GM23338 (cell line): Measurements from ENCODE around the gene COMMD4. TPM values are rescaled to one million over a fixed set of nuclear protein-coding genes. Genes with fewer than 3 reads are reported as not detected.

Experiments
- ATAC-seq: fragments of 200-7000 bp; cut with Tn5 transposase; 3 replicates; pipeline ENCODE4 v1.9.1; 2020
- DNase-seq: peaks from one replicate; pipeline ENCODE4 v3.0.0-alpha.2; 2015; ENCODE audit warnings: low spot score
- H2AFZ ChIP-seq: fragments of 200-600 bp; sonication (generic); 2 replicates; pipeline ENCODE4 v1.8.0; 2016; ENCODE audit warnings: antibody characterized with exemption, mild to moderate bottlenecking, moderate library complexity
- H3F3A ChIP-seq: fragments of 200-600 bp; sonication (generic); replicated peaks from 2 replicates; pipeline ENCODE4 v1.8.0; 2017; ENCODE audit warnings: antibody characterized with exemption, mixed run types, low read depth
- H3K27ac ChIP-seq: fragments of 200-600 bp; sonication (generic); 2 replicates; pipeline ENCODE4 v1.6.1; 2016; ENCODE audit warnings: low read depth
- H3K27me3 ChIP-seq: fragments of 200-600 bp; sonication (generic); 2 replicates; pipeline ENCODE4 v1.8.0; 2016; ENCODE audit warnings: mild to moderate bottlenecking, mixed run types, moderate library complexity; ENCODE audit not compliant: insufficient read depth
- H3K36me3 ChIP-seq: fragments of 200-600 bp; sonication (generic); 2 replicates; pipeline ENCODE4 v1.8.0; 2016; ENCODE audit warnings: mild to moderate bottlenecking; ENCODE audit not compliant: insufficient read depth
- H3K4me1 ChIP-seq: fragments of 200-600 bp; sonication (generic); 2 replicates; pipeline ENCODE4 v1.8.0; 2016; ENCODE audit warnings: mild to moderate bottlenecking, moderate library complexity; ENCODE audit not compliant: insufficient read depth
- H3K4me2 ChIP-seq: fragments of 200-600 bp; sonication (generic); 2 replicates; pipeline ENCODE4 v1.7.1; 2017; ENCODE audit warnings: mixed run types
- H3K4me3 ChIP-seq: fragments of 200-600 bp; sonication (generic); 2 replicates; pipeline ENCODE4 v1.6.1; 2016; ENCODE audit warnings: mixed run types
- H3K79me2 ChIP-seq: fragments of 200-600 bp; sonication (generic); replicated peaks from 2 replicates; pipeline ENCODE4 v1.8.0; 2017; ENCODE audit warnings: mild to moderate bottlenecking; ENCODE audit not compliant: insufficient read depth
- H3K9me2 ChIP-seq: fragments of 200-600 bp; sonication (generic); 2 replicates; pipeline ENCODE4 v1.8.0; 2017; ENCODE audit not compliant: insufficient read depth
- H4K20me1 ChIP-seq: fragments of 200-600 bp; sonication (generic); replicated peaks from 2 replicates; pipeline ENCODE4 v1.8.0; 2017; ENCODE audit warnings: mild to moderate bottlenecking; ENCODE audit not compliant: insufficient read depth
- H3K27ac Mint-ChIP-seq: 2 replicates; pipeline ENCODE4 v1.8.0; 2020; ENCODE audit warnings: inconsistent platforms, mild to moderate bottlenecking, moderate library complexity, mixed read lengths
- H3K27me3 Mint-ChIP-seq: 3 replicates; pipeline ENCODE4 v1.8.0; 2022; ENCODE audit warnings: low read depth, mild to moderate bottlenecking, moderate library complexity, mixed read lengths, inconsistent platforms; ENCODE audit not compliant: insufficient read depth, poor library complexity
- H3K36me3 Mint-ChIP-seq: 3 replicates; pipeline ENCODE4 v1.8.0; 2021; ENCODE audit warnings: low read depth, mild to moderate bottlenecking, inconsistent platforms, moderate library complexity, mixed read lengths
- H3K4me1 Mint-ChIP-seq: 3 replicates; pipeline ENCODE4 v1.8.0; 2020; ENCODE audit warnings: mild to moderate bottlenecking, inconsistent platforms, mixed read lengths
- H3K4me3 Mint-ChIP-seq: 3 replicates; pipeline ENCODE4 v1.8.0; 2021; ENCODE audit warnings: moderate library complexity, mild to moderate bottlenecking, inconsistent platforms, mixed read lengths
- H3K9me3 Mint-ChIP-seq: 3 replicates; pipeline ENCODE4 v1.8.0; 2020; ENCODE audit warnings: moderate library complexity, mild to moderate bottlenecking, inconsistent platforms, mixed read lengths
- CTCF ChIP-seq, 2 experiments: fragments of 200-600 bp in 1 of 2; sonication (generic) in 1 of 2; conservative IDR thresholded peaks; 2 replicates each; pipeline versions ENCODE4 v1.5.1 to v1.6.1; 2016 to 2017; ENCODE audit warnings: antibody characterized with exemption in 2 of 2, low read depth in 2 of 2, mild to moderate bottlenecking in 2 of 2, moderate library complexity in 1 of 2
- ETS1 ChIP-seq: IDR thresholded peaks from 2 replicates; pipeline ENCODE4 v1.6.1; 2016; ENCODE audit warnings: antibody characterized with exemption
- EZH2 ChIP-seq: fragments of 200-600 bp; sonication (generic); IDR thresholded peaks from one replicate; pipeline ENCODE4 v1.8.0; 2017; ENCODE audit warnings: antibody characterized with exemption, mild to moderate bottlenecking, low read depth; ENCODE audit not compliant: unreplicated experiment
- JUNB ChIP-seq: IDR thresholded peaks from one replicate; pipeline ENCODE4 v1.6.1; 2016; ENCODE audit warnings: antibody characterized with exemption; ENCODE audit not compliant: unreplicated experiment
- REST ChIP-seq: IDR thresholded peaks from one replicate; pipeline ENCODE4 v1.6.1; 2018; ENCODE audit warnings: antibody characterized with exemption; ENCODE audit not compliant: unreplicated experiment
- ZNF462 ChIP-seq: fragments of 250-450 bp; sonication (Bioruptor Pico); IDR thresholded peaks from 2 replicates; pipeline ENCODE4 v1.5.0; 2020; ENCODE audit warnings: mild to moderate bottlenecking, moderate library complexity
- polyA plus RNA-seq: library from polyadenylated mRNA; unstranded; fragments of >200 nt; fragmentation: Nextera tagmentation; extraction: Ambion mirVana; gene quantifications from 2 replicates; pipeline ENCODE4 v1.2.1, GENCODE V29; 2016
- total RNA-seq: library from RNA; depleted of rRNA; stranded (reverse); fragments of >200 nt; shearing (Covaris generic); gene quantifications from 2 replicates; pipeline ENCODE4 v1.2.3, GENCODE V29; 2014

COMMD4 gene
- total and polyA plus RNA-seq, 2 experiments from 2014 or later = 131 TPM

- Mint-ChIP-seq H3K9me3 (no peaks in the 10 kb centered on the region), H3K4me1 (peaks cover 6% of the 10 kb centered on the region; the same call in 2 of the 3 replicates), H3K27ac (no peak overlapping the region), H3K36me3 (peaks cover 5% of the 10 kb centered on the region; the same call in 1 of the 3 replicates), H3K4me3 (peak overlapping the region; percentile 92), H3K27me3 (peaks cover 36% of the 10 kb centered on the region)
- Histone ChIP-seq H3K36me3 (no peaks in the 10 kb centered on the region), H3K4me2 (peak overlapping the region; percentile 97), H3K27ac (no peak overlapping the region), H3K9me2 (0 out of 2 replicates have a peak, but pooled peaks cover 5% of the 10 kb centered on the region), H3F3A (0 out of 2 replicates have a peak, but pooled peaks cover 4% of the 10 kb centered on the region), H2AFZ (peak overlapping the region; percentile 99), H3K79me2 (no peaks in the 10 kb centered on the region), H3K4me3 (peak overlapping the region; percentile 95), H4K20me1 (no peaks in the 10 kb centered on the region), H3K27me3 (peaks cover 36% of the 10 kb centered on the region), H3K4me1 (peaks cover 4% of the 10 kb centered on the region; the same call in 1 of the 2 replicates)
- DNase-seq (no peak), ATAC-seq (peak; percentile 23)
- TF ChIP-seq EZH2 = no peak
- no peak for TF ChIP-seq CTCF (conservative IDR thresholded peaks at IDR 0.05; ENCODE audit: low read depth in 2 of 2)
- TF ChIP-seq ZNF462 (CRISPR knock-in tag) = no peak
- TF ChIP-seq ETS1 = no peak
- no peak for TF ChIP-seq REST
- no peak for TF ChIP-seq JUNB
These were observed 12.2 kb downstream of the COMMD4 start for GRCh38 chr15:75348034-75348561.
